Measurements from ENCODE around the gene PPT2.
A peak's percentile ranks its signal among the peaks of the same experiment; 100 is the strongest.

The PPT2 gene

GRCh38 chr6:32152769-32153563, 975 bp upstream of the PPT2 start:
- DNase-seq, result no peak

- DNase-seq, result no peak
Measured at GRCh38 chr6:32154514-32155161, 697 bp downstream of the PPT2 start.

GRCh38 chr6:32156891-32157290, 3.0 kb downstream of the PPT2 start:
- no peak for DNase-seq

- DNase-seq, result no peak
Measured at GRCh38 chr6:32158052-32158451, 4.1 kb downstream of the PPT2 start.

- DNase-seq, result no peak
Measured at GRCh38 chr6:32163559-32164258, 9.8 kb downstream of the PPT2 start.

GRCh38 chr6:32164295-32164694, 10.4 kb downstream of the PPT2 start, which contains the start of gene EGFL8:
TSS of gene EGFL8 (plus strand) at chr6:32164595. CDS start at chr6:32166166, 1,571 bp downstream.
- no peak for DNase-seq

- no peak for DNase-seq
Measured at GRCh38 chr6:32166411-32167061, 12.6 kb downstream of the PPT2 start.

GRCh38 chr6:32167154-32167760, 13.3 kb downstream of the PPT2 start:
- no peak for DNase-seq

GRCh38 chr6:32167761-32168262, 13.9 kb downstream of the PPT2 start:
- DNase-seq, result peak; percentile 96

- no peak for DNase-seq
Measured at GRCh38 chr6:32168350-32168749, 14.4 kb downstream of the PPT2 start.

- no peak for DNase-seq
Measured at GRCh38 chr6:32168807-32169591, 15.1 kb downstream of the PPT2 start.

- DNase-seq, result no peak
Measured at GRCh38 chr6:32170294-32170693, 16.4 kb downstream of the PPT2 start.

- no peak for DNase-seq
Measured at GRCh38 chr6:32171234-32171633, 17.3 kb downstream of the PPT2 start.

- DNase-seq, result peak; percentile 14
Measured at GRCh38 chr6:32173051-32173727, 19.2 kb downstream of the PPT2 start.

- DNase-seq, result no peak
Measured at GRCh38 chr6:32174416-32174815, 20.5 kb downstream of the PPT2 start.

- no peak for DNase-seq
Measured at GRCh38 chr6:32175322-32175710, 21.4 kb downstream of the PPT2 start.

- peak; percentile 98 for DNase-seq
Measured at GRCh38 chr6:32175711-32176475, 22.0 kb downstream of the PPT2 start, which contains the start of gene AGPAT1. TSS of gene AGPAT1 (minus strand) at chr6:32176084. CDS start at chr6:32171496, 4,588 bp downstream.

- DNase-seq, result no peak
Measured at GRCh38 chr6:32176476-32177182, 22.7 kb downstream of the PPT2 start.

GRCh38 chr6:32177183-32177787, 23.3 kb downstream of the PPT2 start:
- peak; percentile 83 for DNase-seq
